Measurements from ENCODE around the gene CDH12.

The CDH12 gene

GRCh38 chr5:22572941-22573340 is 280.2 kb downstream of the CDH12 start:
- TF ChIP-seq, protein P1, sequence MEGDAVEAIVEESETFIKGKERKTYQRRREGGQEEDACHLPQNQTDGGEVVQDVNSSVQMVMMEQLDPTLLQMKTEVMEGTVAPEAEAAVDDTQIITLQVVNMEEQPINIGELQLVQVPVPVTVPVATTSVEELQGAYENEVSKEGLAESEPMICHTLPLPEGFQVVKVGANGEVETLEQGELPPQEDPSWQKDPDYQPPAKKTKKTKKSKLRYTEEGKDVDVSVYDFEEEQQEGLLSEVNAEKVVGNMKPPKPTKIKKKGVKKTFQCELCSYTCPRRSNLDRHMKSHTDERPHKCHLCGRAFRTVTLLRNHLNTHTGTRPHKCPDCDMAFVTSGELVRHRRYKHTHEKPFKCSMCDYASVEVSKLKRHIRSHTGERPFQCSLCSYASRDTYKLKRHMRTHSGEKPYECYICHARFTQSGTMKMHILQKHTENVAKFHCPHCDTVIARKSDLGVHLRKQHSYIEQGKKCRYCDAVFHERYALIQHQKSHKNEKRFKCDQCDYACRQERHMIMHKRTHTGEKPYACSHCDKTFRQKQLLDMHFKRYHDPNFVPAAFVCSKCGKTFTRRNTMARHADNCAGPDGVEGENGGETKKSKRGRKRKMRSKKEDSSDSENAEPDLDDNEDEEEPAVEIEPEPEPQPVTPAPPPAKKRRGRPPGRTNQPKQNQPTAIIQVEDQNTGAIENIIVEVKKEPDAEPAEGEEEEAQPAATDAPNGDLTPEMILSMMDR (conservative IDR thresholded peaks at IDR 0.05; ENCODE audit: low read depth, low read length) = no peak
- DNase-seq (ENCODE audit: low read depth) = no peak
- no peak overlapping the region for H3K4me3 ChIP-seq (ENCODE audit: low read length)

DNA sequence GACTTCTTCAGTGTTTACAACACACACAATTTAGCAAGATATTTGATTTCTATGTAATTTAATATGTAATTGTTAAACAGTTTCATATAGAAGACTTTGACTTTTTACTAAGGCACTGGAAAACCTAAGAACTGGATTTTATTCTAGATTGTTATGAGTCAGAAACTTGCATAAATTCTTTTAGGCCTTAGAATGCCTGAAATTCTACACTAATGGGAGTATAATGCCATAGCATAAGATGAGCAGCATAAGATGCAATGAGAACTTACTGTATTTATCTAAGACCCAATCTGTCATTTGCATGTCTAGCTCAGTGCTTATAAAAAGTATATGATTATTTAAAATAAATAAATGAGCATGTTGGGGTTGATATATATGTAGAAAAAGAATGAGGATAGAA is 285.2 kb downstream of the CDH12 start:
- TF ChIP-seq, protein P1 (conservative IDR thresholded peaks at IDR 0.05; ENCODE audit: low read depth, low read length) = no peak
- no peak for DNase-seq (ENCODE audit: low read depth)
- H3K4me3 ChIP-seq (ENCODE audit: low read length) = no peak overlapping the region

DNA sequence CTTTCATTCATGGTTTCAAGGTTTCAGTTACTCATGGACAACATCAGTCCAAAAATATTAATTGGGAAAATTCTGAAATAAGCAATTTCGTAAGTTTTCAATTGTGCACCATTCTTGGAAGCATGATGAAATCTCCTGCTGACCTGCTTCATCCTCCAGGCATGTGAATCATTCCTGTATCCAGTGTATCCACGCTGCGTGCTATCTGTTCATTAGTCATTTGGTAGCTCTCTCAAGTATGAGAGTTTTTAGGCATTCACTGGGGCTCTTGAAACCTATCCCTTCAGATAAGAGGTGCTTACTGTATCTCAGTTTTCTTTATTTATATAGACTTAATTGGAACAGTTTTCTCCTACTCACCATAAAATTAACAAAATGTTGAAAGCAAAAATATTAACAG is 293.0 kb downstream of the CDH12 start:
- H3K4me3 ChIP-seq (ENCODE audit: low read length) = no peak overlapping the region
- TF ChIP-seq, protein P1 (conservative IDR thresholded peaks at IDR 0.05; ENCODE audit: low read depth, low read length) = no peak
- no peak for DNase-seq (ENCODE audit: low read depth)

- TF ChIP-seq, protein P1 (conservative IDR thresholded peaks at IDR 0.05; ENCODE audit: low read depth, low read length) = no peak
- DNase-seq (ENCODE audit: low read depth) = no peak
- no peak overlapping the region for H3K4me3 ChIP-seq (ENCODE audit: low read length)
These were observed 295.9 kb downstream of the CDH12 start for GRCh38 chr5:22557251-22557650.

DNA sequence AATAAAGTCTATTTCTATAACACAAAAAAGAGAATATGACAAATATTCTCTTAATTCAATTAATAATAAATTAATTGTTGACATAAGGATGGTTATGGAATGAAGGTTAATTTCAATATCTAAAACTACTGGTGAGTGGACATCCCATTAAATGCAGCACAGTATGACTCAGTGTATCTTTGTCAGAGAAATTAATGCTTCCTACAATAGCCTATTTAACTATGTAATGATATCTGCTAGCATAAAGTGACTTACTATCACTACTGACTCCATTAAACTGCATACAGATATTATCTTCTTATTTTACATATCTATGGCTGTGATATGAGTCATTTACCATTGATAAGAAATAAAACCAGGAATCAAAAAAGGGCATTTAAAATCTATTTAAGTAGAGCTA is 298.7 kb downstream of the CDH12 start:
- no peak for DNase-seq (ENCODE audit: low read depth)
- TF ChIP-seq, protein P1 (conservative IDR thresholded peaks at IDR 0.05; ENCODE audit: low read depth, low read length) = no peak
- H3K4me3 ChIP-seq (ENCODE audit: low read length) = no peak overlapping the region

GRCh38 chr5:22549876-22550671 is 303.1 kb downstream of the CDH12 start:
- no peak for DNase-seq (ENCODE audit: low read depth)
- H3K4me3 ChIP-seq (ENCODE audit: low read length) = no peak overlapping the region
- TF ChIP-seq, protein P1 (conservative IDR thresholded peaks at IDR 0.05; ENCODE audit: low read depth, low read length) = no peak

- DNase-seq (ENCODE audit: low read depth) = peak; percentile 12
- no peak overlapping the region for H3K4me3 ChIP-seq (ENCODE audit: low read length)
- TF ChIP-seq, protein P1 (conservative IDR thresholded peaks at IDR 0.05; ENCODE audit: low read depth, low read length) = no peak
These were observed 310.8 kb downstream of the CDH12 start for GRCh38 chr5:22542340-22542739.

Measured in retinal pigment epithelial cell (primary cell).